SK-N-SH treated with all-trans-retinoic acid at 6 μM for 48 hours (cell line): ENCODE measurements around the gene PDGFRB.
"Not testable (repeated sequence)": the region's sequence is repeated elsewhere in the genome, so short reads cannot be mapped to it uniquely, and the experiment has no call there.

Experiments used
- ATAC-seq: fragments of 200-7000 bp; cut with Tn5 transposase; 3 replicates; pipeline ENCODE4 v1.9.1; 2020; ENCODE audit warnings: mild to moderate bottlenecking, moderate library complexity
- ARNTL ChIP-seq: fragments of 450-650 bp; formaldehyde crosslinking; IDR thresholded peaks from 2 replicates; pipeline ENCODE4 v1.5.0; 2020; ENCODE audit warnings: low read depth, mild to moderate bottlenecking, moderate library complexity, borderline replicate concordance
- BACH2 ChIP-seq: fragments of 250-450 bp; sonication (Bioruptor Pico); IDR thresholded peaks from 2 replicates; pipeline ENCODE4 v1.9.0; 2021; ENCODE audit warnings: mild to moderate bottlenecking, borderline replicate concordance
- CREB5 ChIP-seq: fragments of 250-450 bp; sonication (Bioruptor Pico); IDR thresholded peaks from 2 replicates; pipeline ENCODE4 v1.5.1; 2020; ENCODE audit warnings: low read depth, mild to moderate bottlenecking, moderate library complexity
- CSDC2 ChIP-seq: fragments of 250-450 bp; sonication (Bioruptor Pico); IDR thresholded peaks from 2 replicates; pipeline ENCODE4 v1.5.0; 2020; ENCODE audit warnings: mild to moderate bottlenecking, moderate library complexity
- CSRNP3 ChIP-seq: fragments of 250-450 bp; sonication (Bioruptor Pico); IDR thresholded peaks from 2 replicates; pipeline ENCODE4 v1.5.1; 2021; ENCODE audit warnings: mild to moderate bottlenecking, moderate library complexity
- ESRRG ChIP-seq: fragments of 250-450 bp; sonication (Bioruptor Pico); IDR thresholded peaks from 2 replicates; pipeline ENCODE4 v1.6.1; 2021; ENCODE audit warnings: mild to moderate bottlenecking
- ISL1 ChIP-seq: fragments of 250-450 bp; sonication (Bioruptor Pico); IDR thresholded peaks from 2 replicates; pipeline ENCODE4 v2.1.2; 2022; ENCODE audit warnings: mild to moderate bottlenecking, moderate library complexity
- OSR1 ChIP-seq: fragments of 250-450 bp; sonication (Bioruptor Pico); IDR thresholded peaks from 2 replicates; pipeline ENCODE4 v1.8.0; 2022; ENCODE audit warnings: moderate library complexity, mild to moderate bottlenecking, inconsistent platforms
- PPARA ChIP-seq: fragments of 250-450 bp; sonication (Bioruptor Pico); IDR thresholded peaks from 2 replicates; pipeline ENCODE4 v1.5.0; 2020; ENCODE audit warnings: mild to moderate bottlenecking, borderline replicate concordance
- RARB ChIP-seq: fragments of 250-450 bp; sonication (Bioruptor Pico); IDR thresholded peaks from 2 replicates; pipeline ENCODE4 v1.8.0; 2021; ENCODE audit warnings: mild to moderate bottlenecking, moderate library complexity
- TOX ChIP-seq: fragments of 250-450 bp; sonication (Bioruptor Pico); IDR thresholded peaks from 2 replicates; pipeline ENCODE4 v1.8.0; 2021; ENCODE audit warnings: mild to moderate bottlenecking, moderate library complexity, borderline replicate concordance
- ZC3H10 ChIP-seq: fragments of 250-450 bp; sonication (Bioruptor Pico); IDR thresholded peaks from 2 replicates; pipeline ENCODE4 v1.5.1; 2021; ENCODE audit warnings: mild to moderate bottlenecking, moderate library complexity
- ZFP3 ChIP-seq: fragments of 250-450 bp; sonication (Bioruptor Pico); IDR thresholded peaks from 2 replicates; pipeline ENCODE4 v1.5.0; 2020; ENCODE audit warnings: mild to moderate bottlenecking, moderate library complexity
- ZFP30 ChIP-seq: fragments of 450-650 bp; formaldehyde crosslinking; IDR thresholded peaks from 2 replicates; pipeline ENCODE4 v1.5.0; 2022; ENCODE audit warnings: mild to moderate bottlenecking, moderate library complexity
- ZNF565 ChIP-seq: fragments of 450-650 bp; formaldehyde crosslinking; conservative IDR thresholded peaks from 2 replicates; pipeline ENCODE4 v1.5.0; 2020; ENCODE audit warnings: low read depth, mild to moderate bottlenecking, moderate library complexity
- ZNF70 ChIP-seq: fragments of 450-650 bp; formaldehyde crosslinking; IDR thresholded peaks from 2 replicates; pipeline ENCODE4 v1.5.0; 2020; ENCODE audit warnings: mild to moderate bottlenecking, moderate library complexity
- ZNF8 ChIP-seq: fragments of 450-650 bp; formaldehyde crosslinking; IDR thresholded peaks from 2 replicates; pipeline ENCODE4 v1.5.0; 2020; ENCODE audit warnings: mild to moderate bottlenecking, moderate library complexity
- TF ChIP-seq, protein P1 (sequence below): fragments of 250-450 bp; sonication (Bioruptor Pico); IDR thresholded peaks from 2 replicates; pipeline ENCODE4 v1.8.0; 2020; ENCODE audit warnings: mild to moderate bottlenecking, moderate library complexity, borderline replicate concordance
- TF ChIP-seq, protein P2 (sequence below): fragments of 250-450 bp; sonication (Bioruptor Pico); IDR thresholded peaks from 2 replicates; pipeline ENCODE4 v1.5.0; 2020; ENCODE audit warnings: mild to moderate bottlenecking, moderate library complexity
- TF ChIP-seq, protein P3 (sequence below): fragments of 250-450 bp; sonication (Bioruptor Pico); IDR thresholded peaks from 2 replicates; pipeline ENCODE4 v1.8.0; 2021; ENCODE audit warnings: low read depth, mild to moderate bottlenecking, moderate library complexity, borderline replicate concordance

Gene PDGFRB

GRCh38 chr5:150085950-150086715, 69.5 kb downstream of the PDGFRB start, which contains the start of gene CSF1R:
Gene CSF1R (minus strand): TSS chr5:150086554. CDS start chr5:150086427, 127 bp downstream.
- TF ChIP-seq ZC3H10 (CRISPR knock-in tag), result no peak
- TF ChIP-seq CREB5 (CRISPR knock-in tag), result no peak
- TF ChIP-seq PPARA, result no peak
- TF ChIP-seq, protein P1, sequence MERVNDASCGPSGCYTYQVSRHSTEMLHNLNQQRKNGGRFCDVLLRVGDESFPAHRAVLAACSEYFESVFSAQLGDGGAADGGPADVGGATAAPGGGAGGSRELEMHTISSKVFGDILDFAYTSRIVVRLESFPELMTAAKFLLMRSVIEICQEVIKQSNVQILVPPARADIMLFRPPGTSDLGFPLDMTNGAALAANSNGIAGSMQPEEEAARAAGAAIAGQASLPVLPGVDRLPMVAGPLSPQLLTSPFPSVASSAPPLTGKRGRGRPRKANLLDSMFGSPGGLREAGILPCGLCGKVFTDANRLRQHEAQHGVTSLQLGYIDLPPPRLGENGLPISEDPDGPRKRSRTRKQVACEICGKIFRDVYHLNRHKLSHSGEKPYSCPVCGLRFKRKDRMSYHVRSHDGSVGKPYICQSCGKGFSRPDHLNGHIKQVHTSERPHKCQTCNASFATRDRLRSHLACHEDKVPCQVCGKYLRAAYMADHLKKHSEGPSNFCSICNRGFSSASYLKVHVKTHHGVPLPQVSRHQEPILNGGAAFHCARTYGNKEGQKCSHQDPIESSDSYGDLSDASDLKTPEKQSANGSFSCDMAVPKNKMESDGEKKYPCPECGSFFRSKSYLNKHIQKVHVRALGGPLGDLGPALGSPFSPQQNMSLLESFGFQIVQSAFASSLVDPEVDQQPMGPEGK (CRISPR knock-in tag), result no peak
- TF ChIP-seq OSR1 (CRISPR knock-in tag), result no peak
- TF ChIP-seq BACH2 (CRISPR knock-in tag), result no peak
- no peak for TF ChIP-seq TOX (CRISPR knock-in tag)
- TF ChIP-seq ESRRG (CRISPR knock-in tag), result no peak
- TF ChIP-seq ZFP3 (CRISPR knock-in tag), result no peak
- TF ChIP-seq RARB, result no peak
- no peak for TF ChIP-seq CSRNP3
- TF ChIP-seq ZNF8 (CRISPR knock-in tag), result no peak
- TF ChIP-seq ZNF70 (CRISPR knock-in tag), result no peak
- TF ChIP-seq ZFP30 (CRISPR knock-in tag), result no peak
- TF ChIP-seq, protein P2, sequence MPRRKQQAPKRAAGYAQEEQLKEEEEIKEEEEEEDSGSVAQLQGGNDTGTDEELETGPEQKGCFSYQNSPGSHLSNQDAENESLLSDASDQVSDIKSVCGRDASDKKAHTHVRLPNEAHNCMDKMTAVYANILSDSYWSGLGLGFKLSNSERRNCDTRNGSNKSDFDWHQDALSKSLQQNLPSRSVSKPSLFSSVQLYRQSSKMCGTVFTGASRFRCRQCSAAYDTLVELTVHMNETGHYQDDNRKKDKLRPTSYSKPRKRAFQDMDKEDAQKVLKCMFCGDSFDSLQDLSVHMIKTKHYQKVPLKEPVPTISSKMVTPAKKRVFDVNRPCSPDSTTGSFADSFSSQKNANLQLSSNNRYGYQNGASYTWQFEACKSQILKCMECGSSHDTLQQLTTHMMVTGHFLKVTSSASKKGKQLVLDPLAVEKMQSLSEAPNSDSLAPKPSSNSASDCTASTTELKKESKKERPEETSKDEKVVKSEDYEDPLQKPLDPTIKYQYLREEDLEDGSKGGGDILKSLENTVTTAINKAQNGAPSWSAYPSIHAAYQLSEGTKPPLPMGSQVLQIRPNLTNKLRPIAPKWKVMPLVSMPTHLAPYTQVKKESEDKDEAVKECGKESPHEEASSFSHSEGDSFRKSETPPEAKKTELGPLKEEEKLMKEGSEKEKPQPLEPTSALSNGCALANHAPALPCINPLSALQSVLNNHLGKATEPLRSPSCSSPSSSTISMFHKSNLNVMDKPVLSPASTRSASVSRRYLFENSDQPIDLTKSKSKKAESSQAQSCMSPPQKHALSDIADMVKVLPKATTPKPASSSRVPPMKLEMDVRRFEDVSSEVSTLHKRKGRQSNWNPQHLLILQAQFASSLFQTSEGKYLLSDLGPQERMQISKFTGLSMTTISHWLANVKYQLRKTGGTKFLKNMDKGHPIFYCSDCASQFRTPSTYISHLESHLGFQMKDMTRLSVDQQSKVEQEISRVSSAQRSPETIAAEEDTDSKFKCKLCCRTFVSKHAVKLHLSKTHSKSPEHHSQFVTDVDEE (CRISPR knock-in tag), result no peak
- no peak for ATAC-seq

- no peak for TF ChIP-seq ISL1 (CRISPR knock-in tag)
- TF ChIP-seq, protein P3, sequence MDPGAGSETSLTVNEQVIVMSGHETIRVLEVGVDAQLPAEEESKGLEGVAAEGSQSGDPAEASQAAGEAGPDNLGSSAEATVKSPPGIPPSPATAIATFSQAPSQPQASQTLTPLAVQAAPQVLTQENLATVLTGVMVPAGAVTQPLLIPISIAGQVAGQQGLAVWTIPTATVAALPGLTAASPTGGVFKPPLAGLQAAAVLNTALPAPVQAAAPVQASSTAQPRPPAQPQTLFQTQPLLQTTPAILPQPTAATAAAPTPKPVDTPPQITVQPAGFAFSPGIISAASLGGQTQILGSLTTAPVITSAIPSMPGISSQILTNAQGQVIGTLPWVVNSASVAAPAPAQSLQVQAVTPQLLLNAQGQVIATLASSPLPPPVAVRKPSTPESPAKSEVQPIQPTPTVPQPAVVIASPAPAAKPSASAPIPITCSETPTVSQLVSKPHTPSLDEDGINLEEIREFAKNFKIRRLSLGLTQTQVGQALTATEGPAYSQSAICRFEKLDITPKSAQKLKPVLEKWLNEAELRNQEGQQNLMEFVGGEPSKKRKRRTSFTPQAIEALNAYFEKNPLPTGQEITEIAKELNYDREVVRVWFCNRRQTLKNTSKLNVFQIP (CRISPR knock-in tag), result no peak
- no peak for TF ChIP-seq CSRNP3
- no peak for TF ChIP-seq ZNF565 (CRISPR knock-in tag)
- no peak for TF ChIP-seq ARNTL (CRISPR knock-in tag)
- no peak for TF ChIP-seq CSDC2
- no peak for TF ChIP-seq TOX (CRISPR knock-in tag)
- TF ChIP-seq ZFP3 (CRISPR knock-in tag), result no peak
- TF ChIP-seq CREB5 (CRISPR knock-in tag), result no peak
- no peak for ATAC-seq
These were observed 70.3 kb downstream of the PDGFRB start for GRCh38 chr5:150085191-150085912.

GRCh38 chr5:150084754-150085153, 70.9 kb downstream of the PDGFRB start:
- not testable (repeated sequence) for ATAC-seq
